Stimulated activated memory B cell treated with anti-CD40 and anti-IgM and Interleukin-4, amounts not matched to agents 10 μg/mL and 1 μg/mL and 100 μg/mL, for 72 hours (primary cell): ENCODE measurements around the gene HERC6.
A peak's percentile ranks its signal among the peaks of the same experiment; 100 is the strongest.
"Not testable (repeated sequence)": the region's sequence is repeated elsewhere in the genome, so short reads cannot be mapped to it uniquely, and the experiment has no call there.

Experiments
- ATAC-seq: fragments of 150-1000 bp; cut with Tn5 transposase; 2 replicates; pipeline ENCODE4 v1.10.0; 2021
- H3K27ac Mint-ChIP-seq: one replicate; pipeline ENCODE4 v1.8.0; 2022; ENCODE audit warnings: mild to moderate bottlenecking, mixed read lengths
- H3K27me3 Mint-ChIP-seq: one replicate; pipeline ENCODE4 v1.8.0; 2022; ENCODE audit warnings: mixed read lengths
- H3K36me3 Mint-ChIP-seq: one replicate; pipeline ENCODE4 v1.8.0; 2022; ENCODE audit warnings: mixed read lengths
- H3K4me1 Mint-ChIP-seq: one replicate; pipeline ENCODE4 v1.8.0; 2022; ENCODE audit warnings: mixed read lengths
- H3K4me3 Mint-ChIP-seq: one replicate; pipeline ENCODE4 v1.8.0; 2022; ENCODE audit warnings: mild to moderate bottlenecking, moderate library complexity, mixed read lengths
- H3K9me3 Mint-ChIP-seq: one replicate; pipeline ENCODE4 v1.8.0; 2022; ENCODE audit warnings: mixed read lengths

Gene HERC6

DNA sequence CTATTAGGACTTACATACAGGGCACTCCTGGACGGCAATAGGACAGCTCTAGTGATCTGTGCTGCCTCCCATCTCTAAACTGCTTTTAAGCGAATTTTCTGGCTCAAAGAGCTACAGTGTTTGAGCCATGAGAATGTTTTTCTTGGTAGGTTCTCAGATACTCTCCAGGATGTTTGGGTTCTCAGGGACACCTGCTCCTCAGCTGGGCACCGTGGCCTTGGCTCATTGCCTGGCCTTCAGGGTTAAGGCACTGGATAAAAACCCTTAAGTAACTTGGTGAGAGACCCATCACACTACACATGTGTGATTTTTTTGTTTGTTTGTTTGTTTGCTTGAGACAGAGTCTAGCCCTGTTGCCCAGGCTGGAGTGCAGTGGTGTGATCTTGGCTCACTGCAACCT lies 39.8 kb downstream of the HERC6 start:
- ATAC-seq: no peak
- no peak overlapping the region for H3K4me3 Mint-ChIP-seq
- H3K36me3 Mint-ChIP-seq: peaks cover 12% of the 10 kb centered on the region
- no peaks in the 10 kb centered on the region for H3K4me1 Mint-ChIP-seq
- H3K27ac Mint-ChIP-seq: no peak overlapping the region
- H3K9me3 Mint-ChIP-seq: no peaks in the 10 kb centered on the region
- H3K27me3 Mint-ChIP-seq: no peaks in the 10 kb centered on the region

- Mint-ChIP-seq H3K27ac (no peak overlapping the region), H3K9me3 (no peaks in the 10 kb centered on the region), H3K4me3 (no peak overlapping the region), H3K27me3 (no peaks in the 10 kb centered on the region), H3K36me3 (peaks cover 12% of the 10 kb centered on the region), H3K4me1 (no peaks in the 10 kb centered on the region)
- ATAC-seq: no peak
These were observed 41.2 kb downstream of the HERC6 start for GRCh38 chr4:88419874-88420273.

DNA sequence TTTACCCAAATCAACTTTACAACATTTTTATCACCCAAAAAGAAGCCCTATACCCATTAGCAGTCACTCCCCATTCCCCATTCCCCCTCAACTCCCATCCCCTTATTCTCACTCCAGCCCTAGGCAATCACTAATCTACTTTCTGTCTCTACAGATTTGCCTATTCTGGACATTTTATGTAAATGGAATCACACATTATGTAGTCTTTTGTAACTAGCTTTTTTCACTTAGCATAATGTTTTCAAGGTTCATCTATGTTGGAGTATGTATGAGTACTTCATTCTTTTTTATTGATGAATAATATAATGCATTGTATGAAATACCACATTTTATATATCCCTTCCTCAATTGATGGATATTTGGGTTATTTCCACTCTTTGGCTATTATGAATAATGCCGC lies 42.2 kb downstream of the HERC6 start:
- ATAC-seq: no peak
- Mint-ChIP-seq H3K9me3 (no peaks in the 10 kb centered on the region), H3K4me1 (no peaks in the 10 kb centered on the region), H3K27me3 (no peaks in the 10 kb centered on the region), H3K27ac (no peak overlapping the region), H3K4me3 (no peak overlapping the region), H3K36me3 (peaks cover 7% of the 10 kb centered on the region)

GRCh38 chr4:88422403-88422802 lies 43.8 kb downstream of the HERC6 start:
- no peaks in the 10 kb centered on the region for H3K9me3 Mint-ChIP-seq

DNA sequence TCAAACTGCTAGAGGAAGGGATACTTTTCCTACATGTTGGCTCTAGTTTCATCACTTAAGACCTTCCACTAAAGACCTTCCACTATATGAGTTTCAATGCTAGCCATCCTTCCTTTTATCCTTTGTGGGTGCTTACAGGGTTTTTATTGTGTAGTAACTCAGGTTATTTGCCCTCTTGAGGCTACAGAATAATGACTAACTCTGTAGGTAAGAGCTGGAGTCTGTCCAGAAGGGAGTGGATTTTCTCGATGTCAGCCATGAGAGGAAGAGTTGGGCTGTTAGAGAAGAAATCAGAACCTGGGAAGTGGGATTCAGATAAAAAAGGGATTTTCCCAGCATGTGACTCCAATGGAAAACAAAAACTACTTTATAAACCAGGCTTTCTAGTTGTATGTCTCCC lies 50.7 kb downstream of the HERC6 start:
- no peaks in the 10 kb centered on the region for H3K27me3 Mint-ChIP-seq
- no peak overlapping the region for H3K4me3 Mint-ChIP-seq
- no peak overlapping the region for H3K27ac Mint-ChIP-seq
- peaks cover 3% of the 10 kb centered on the region for H3K9me3 Mint-ChIP-seq
- ATAC-seq: no peak
- no peaks in the 10 kb centered on the region for H3K4me1 Mint-ChIP-seq
- H3K36me3 Mint-ChIP-seq: peaks cover 20% of the 10 kb centered on the region

More at GRCh38 chr4:88422403-88422802, 43.8 kb downstream of the HERC6 start:
- no peaks in the 10 kb centered on the region for H3K27me3 Mint-ChIP-seq
- no peak overlapping the region for H3K27ac Mint-ChIP-seq
- no peak for ATAC-seq
- no peak overlapping the region for H3K4me3 Mint-ChIP-seq
- no peaks in the 10 kb centered on the region for H3K4me1 Mint-ChIP-seq
- H3K36me3 Mint-ChIP-seq: peaks cover 6% of the 10 kb centered on the region

- no peak for ATAC-seq
- peaks cover 36% of the 10 kb centered on the region for H3K36me3 Mint-ChIP-seq
- peaks cover 3% of the 10 kb centered on the region for H3K9me3 Mint-ChIP-seq
- H3K27me3 Mint-ChIP-seq: no peaks in the 10 kb centered on the region
- no peak overlapping the region for H3K4me3 Mint-ChIP-seq
- no peaks in the 10 kb centered on the region for H3K4me1 Mint-ChIP-seq
- H3K27ac Mint-ChIP-seq: no peak overlapping the region
These were observed 57.5 kb downstream of the HERC6 start for GRCh38 chr4:88435987-88436693.

DNA sequence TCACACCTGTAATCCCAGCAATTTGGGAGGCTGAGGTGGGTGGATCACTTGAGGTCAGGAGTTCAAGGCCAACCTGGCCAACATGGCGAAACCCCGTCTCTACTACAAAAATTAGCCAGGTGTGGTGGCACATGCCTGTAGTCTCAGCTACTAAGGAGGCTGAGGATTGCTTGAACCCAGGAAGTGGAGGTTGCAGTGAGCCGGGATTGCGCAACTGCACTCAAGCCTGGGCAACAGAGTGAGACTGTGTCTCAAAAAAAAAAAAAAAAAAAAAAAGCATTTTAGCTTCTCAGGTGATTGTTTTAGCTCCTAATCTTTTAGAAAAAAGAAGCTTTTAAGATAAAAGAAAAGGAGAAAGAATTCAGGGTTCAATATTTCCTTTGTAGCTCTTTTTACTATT lies 59.2 kb downstream of the HERC6 start:
- H3K27ac Mint-ChIP-seq, ATAC-seq, H3K9me3 Mint-ChIP-seq, H3K4me3 Mint-ChIP-seq, H3K4me1 Mint-ChIP-seq, H3K27me3 Mint-ChIP-seq: not testable (repeated sequence)
- peaks cover 49% of the 10 kb centered on the region for H3K36me3 Mint-ChIP-seq

DNA sequence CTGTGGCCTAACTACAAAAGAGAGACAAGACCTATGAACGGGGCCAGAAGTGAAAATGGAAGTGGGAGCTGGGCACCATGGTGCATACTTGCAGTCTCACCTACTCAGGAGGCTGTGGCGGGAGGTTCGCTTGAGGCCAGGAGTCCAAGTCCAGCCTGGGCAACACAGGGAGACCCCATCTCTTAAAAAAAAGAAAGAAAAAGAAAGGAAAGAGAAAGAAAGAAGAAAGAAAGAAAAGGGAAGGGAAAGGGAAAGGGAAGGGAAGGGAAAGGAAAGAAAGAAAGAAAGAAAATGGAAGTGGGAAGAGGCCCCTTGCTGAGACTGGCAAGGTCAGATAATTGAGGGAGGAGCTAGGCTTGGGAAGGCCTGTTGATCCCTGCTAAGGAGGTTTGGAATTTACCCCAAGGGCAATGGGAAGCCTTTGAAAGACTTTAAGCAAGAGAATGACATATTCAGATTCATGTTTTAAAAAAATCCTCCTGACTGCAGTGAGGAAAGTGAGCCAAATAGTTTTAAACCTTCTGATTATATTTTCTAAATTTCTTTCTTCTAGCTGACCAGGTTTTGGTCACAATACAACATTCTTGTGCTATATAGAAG lies 60.6 kb downstream of the HERC6 start:
- ATAC-seq: no peak
- Mint-ChIP-seq H3K27me3 (no peaks in the 10 kb centered on the region), H3K27ac (peak overlapping the region; percentile 8), H3K9me3 (peaks cover 6% of the 10 kb centered on the region), H3K36me3 (peaks cover 44% of the 10 kb centered on the region), H3K4me3 (no peak overlapping the region), H3K4me1 (no peaks in the 10 kb centered on the region)

- no peaks in the 10 kb centered on the region for H3K4me1 Mint-ChIP-seq
- H3K36me3 Mint-ChIP-seq: peaks cover 37% of the 10 kb centered on the region
- no peak overlapping the region for H3K4me3 Mint-ChIP-seq
- H3K27me3 Mint-ChIP-seq: no peaks in the 10 kb centered on the region
- H3K9me3 Mint-ChIP-seq: peaks cover 4% of the 10 kb centered on the region
- peak overlapping the region; percentile 40 for H3K27ac Mint-ChIP-seq
- no peak for ATAC-seq
These were observed 61.5 kb downstream of the HERC6 start for GRCh38 chr4:88440146-88440545.

DNA sequence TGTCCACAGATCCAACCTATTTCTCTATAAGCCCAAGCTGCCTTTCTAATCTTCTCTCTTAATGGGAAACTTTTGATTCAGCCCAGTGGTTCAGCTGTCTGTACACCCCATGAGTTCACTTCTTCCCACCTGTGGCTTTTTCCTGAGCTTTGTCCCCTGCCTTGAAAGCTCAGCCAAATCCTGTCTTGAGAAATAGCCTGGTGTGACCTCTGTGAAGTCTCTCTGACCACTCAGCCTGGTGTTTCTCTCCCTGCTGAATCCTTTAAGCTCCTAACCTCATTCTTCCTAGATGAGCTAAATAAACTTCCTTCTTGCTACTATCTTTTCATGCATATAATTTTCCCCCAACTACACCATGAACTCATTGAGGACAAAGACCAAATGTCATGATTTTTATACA lies 63.0 kb downstream of the HERC6 start:
- Mint-ChIP-seq H3K27ac (no peak overlapping the region), H3K36me3 (peaks cover 26% of the 10 kb centered on the region), H3K27me3 (no peaks in the 10 kb centered on the region), H3K4me3 (no peak overlapping the region), H3K9me3 (peaks cover 4% of the 10 kb centered on the region), H3K4me1 (no peaks in the 10 kb centered on the region)
- ATAC-seq: no peak

GRCh38 chr4:88442689-88443191 lies 64.1 kb downstream of the HERC6 start:
- H3K27ac Mint-ChIP-seq: no peak overlapping the region
- H3K4me3 Mint-ChIP-seq: no peak overlapping the region
- peaks cover 4% of the 10 kb centered on the region for H3K9me3 Mint-ChIP-seq
- no peak for ATAC-seq
- H3K36me3 Mint-ChIP-seq: peaks cover 26% of the 10 kb centered on the region
- H3K27me3 Mint-ChIP-seq: no peaks in the 10 kb centered on the region
- no peaks in the 10 kb centered on the region for H3K4me1 Mint-ChIP-seq

DNA sequence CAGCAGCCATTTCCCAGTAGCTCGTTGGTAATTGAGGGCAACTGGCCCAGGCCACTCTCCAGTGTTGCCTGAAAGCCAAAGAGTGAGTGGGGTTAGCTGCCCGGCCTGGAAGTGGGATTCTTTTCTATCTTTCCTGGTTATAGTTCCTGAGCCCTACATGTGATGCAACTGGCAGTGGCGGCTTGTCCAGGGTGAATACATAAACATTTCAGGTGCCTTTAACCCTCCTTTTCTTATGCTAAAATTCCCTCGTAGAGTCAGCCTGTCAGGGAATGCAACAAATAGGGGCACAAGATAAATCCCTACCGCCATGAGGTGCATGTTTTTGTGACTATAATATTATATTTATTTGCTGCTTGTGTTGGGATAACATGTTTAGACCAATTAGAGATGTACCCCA lies 64.8 kb downstream of the HERC6 start:
- Mint-ChIP-seq H3K4me1 (no peaks in the 10 kb centered on the region), H3K27me3 (no peaks in the 10 kb centered on the region), H3K4me3 (no peak overlapping the region), H3K9me3 (peaks cover 4% of the 10 kb centered on the region), H3K27ac (no peak overlapping the region), H3K36me3 (peaks cover 26% of the 10 kb centered on the region)
- ATAC-seq: no peak

DNA sequence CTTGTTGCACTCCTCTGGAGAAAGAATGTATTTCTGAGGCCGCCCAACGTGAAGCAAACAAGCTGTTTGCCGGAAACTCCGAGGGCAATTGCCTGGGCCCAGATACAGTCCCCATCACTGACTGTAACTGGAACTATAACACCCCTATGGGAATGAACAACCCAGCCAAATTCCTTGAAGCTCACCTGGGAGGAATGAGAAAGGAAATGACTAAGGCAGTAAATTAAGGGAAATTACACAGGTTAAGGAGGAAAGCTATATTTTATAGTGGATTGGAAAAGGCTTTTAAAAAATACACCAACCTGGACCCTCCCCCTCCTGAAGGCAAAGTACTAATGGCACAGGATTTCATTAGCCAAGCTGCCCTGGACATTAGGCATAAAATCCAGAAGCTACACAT lies 66.6 kb downstream of the HERC6 start:
- peaks cover 20% of the 10 kb centered on the region for H3K36me3 Mint-ChIP-seq
- H3K4me3 Mint-ChIP-seq: no peak overlapping the region
- no peaks in the 10 kb centered on the region for H3K27me3 Mint-ChIP-seq
- no peaks in the 10 kb centered on the region for H3K4me1 Mint-ChIP-seq
- no peak for ATAC-seq
- peaks cover 4% of the 10 kb centered on the region for H3K9me3 Mint-ChIP-seq
- H3K27ac Mint-ChIP-seq: no peak overlapping the region

- Mint-ChIP-seq H3K27me3 (no peaks in the 10 kb centered on the region), H3K27ac (no peak overlapping the region), H3K36me3 (peaks cover 20% of the 10 kb centered on the region), H3K4me1 (peaks cover 1% of the 10 kb centered on the region), H3K9me3 (peaks cover 4% of the 10 kb centered on the region), H3K4me3 (no peak overlapping the region)
- no peak for ATAC-seq
These were observed 67.5 kb downstream of the HERC6 start for GRCh38 chr4:88446124-88446523.

- Mint-ChIP-seq H3K27ac (no peak overlapping the region), H3K4me1 (peaks cover 4% of the 10 kb centered on the region), H3K36me3 (peaks cover 11% of the 10 kb centered on the region), H3K27me3 (no peaks in the 10 kb centered on the region), H3K9me3 (peaks cover 4% of the 10 kb centered on the region), H3K4me3 (no peak overlapping the region)
- ATAC-seq: no peak
These were observed 68.9 kb downstream of the HERC6 start for GRCh38 chr4:88447371-88448095.
